NOMO-1 treated with DMSO at 0.1 percent for 48 hours (cell line): ENCODE measurements around the gene LGALS9.
"Not testable (repeated sequence)": the region's sequence is repeated elsewhere in the genome, so short reads cannot be mapped to it uniquely, and the experiment has no call there.

Experiments used
- DNase-seq: peaks from one replicate; lab custom pipeline; 2025; ENCODE audit not compliant: unreplicated experiment; lab: John Stamatoyannopoulos, UW

LGALS9 gene

DNA sequence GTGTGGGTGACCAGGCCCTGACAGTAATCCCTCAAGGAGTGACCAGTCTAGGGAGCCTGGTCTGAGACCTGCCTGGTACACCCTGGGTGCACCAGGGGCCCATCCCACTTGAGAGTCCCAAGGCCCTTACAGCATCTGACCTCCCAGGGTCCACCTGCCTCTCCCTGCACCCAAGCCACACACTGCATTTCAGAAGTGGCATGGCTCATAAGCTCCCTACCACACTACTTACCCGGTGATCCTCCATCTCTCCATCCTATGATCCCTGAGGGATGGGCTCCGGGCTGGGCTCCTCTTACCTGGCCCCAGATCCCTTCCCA lies 40.6 kb downstream of the LGALS9 start:
- no peak for DNase-seq

DNA sequence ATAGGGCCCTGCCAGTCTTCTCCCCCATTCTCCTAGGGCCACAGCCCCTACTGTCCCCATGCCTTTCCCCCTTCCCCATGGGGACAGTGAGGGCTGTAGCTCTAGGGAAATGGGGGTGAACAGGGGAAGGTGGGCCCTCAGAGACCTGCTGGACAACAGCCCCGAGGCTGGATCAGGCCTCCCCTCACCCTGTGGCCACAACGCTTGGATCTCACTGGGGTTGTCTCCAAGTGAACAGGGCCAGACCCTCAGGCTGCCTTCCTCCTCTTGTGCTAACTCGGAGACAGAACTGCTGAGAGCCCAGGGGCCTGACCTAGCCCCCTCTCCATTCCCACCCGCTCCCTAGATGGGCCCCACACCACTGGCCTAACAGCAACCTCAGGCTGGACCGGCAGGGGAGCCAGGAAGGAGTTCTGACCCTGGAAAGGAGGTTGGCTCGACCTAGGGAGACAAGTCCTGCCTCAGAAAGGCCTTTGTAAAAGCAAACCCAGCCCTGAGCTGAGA lies 41.0 kb downstream of the LGALS9 start:
- DNase-seq: not testable (repeated sequence)

DNA sequence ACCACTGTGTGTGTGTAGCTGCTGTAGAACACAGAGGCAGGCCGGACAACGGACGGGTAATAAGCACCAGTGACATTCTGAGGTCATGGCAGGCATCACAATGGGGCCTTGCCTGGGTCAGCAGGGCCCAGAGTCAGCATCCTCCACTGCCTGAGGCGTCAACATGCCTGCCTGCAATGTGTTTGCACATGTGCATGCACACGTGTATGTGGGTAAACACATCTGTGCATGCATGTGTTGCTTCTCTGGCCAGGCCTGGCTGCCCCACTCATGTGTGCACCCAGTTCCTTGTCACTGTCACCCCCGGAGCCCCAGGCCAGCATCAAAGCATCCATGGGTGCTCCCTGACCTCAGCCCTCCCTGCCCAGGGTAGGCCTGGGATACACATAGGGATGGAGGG lies 43.3 kb downstream of the LGALS9 start:
- DNase-seq: no peak

DNA sequence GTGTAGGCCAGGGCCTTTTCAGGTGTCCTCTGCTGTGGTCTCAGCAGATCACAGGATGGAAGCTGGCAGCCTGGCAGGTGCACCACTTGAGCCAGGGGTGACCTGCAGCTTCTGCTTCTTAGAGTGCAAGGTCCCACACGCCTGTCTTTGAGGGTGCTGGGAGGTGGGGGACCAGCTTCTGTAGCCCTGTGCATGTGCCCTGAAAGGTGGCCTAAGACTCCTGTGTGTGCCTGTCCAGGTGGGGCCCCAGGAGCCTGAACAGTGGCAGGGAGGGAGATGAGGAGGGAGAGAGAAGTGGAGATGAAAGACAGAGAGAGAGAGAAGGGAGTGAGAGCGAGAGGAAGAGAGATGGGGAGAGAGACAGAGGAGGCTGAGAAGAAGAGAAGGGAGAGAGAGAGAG lies 46.2 kb downstream of the LGALS9 start:
- DNase-seq: no peak

DNA sequence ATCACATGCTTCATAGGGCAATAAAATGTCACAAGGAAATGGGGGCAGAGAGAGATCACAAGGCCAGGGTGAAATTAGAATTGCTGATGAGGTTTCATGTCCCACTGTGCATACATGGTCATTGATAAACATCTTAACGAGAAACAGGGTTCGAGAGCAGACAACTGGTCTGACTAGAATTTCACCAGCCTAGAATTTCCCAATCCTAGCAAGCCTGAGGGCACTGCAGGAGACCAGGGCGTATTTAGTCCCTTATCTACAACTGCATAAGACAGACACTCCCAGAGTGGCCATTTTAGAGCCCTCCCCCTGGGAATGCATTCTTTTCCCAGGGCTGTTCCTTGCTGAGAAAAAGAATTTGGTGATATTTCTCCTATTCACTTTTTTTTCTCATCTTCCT lies 55.3 kb downstream of the LGALS9 start:
- DNase-seq: not testable (repeated sequence)

DNA sequence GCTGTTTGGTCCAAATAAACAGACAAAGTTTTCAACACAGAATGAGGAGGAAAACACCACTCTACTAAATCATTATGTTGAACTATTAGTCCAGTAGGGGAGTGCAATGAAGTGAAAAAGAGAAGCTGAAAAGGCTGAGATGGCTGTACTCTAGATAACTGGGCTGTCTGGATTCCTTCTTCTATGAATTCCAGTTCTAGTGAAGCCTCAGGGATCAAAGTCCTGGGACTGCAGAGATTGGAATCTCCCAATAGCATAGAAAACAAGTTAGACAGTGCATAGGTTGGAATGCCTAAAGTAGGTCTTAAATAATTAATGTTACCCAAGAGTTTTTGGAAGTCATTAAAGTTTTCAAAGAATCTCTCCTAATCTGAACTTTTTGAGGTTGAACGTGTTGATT lies 59.9 kb downstream of the LGALS9 start:
- no peak for DNase-seq

DNA sequence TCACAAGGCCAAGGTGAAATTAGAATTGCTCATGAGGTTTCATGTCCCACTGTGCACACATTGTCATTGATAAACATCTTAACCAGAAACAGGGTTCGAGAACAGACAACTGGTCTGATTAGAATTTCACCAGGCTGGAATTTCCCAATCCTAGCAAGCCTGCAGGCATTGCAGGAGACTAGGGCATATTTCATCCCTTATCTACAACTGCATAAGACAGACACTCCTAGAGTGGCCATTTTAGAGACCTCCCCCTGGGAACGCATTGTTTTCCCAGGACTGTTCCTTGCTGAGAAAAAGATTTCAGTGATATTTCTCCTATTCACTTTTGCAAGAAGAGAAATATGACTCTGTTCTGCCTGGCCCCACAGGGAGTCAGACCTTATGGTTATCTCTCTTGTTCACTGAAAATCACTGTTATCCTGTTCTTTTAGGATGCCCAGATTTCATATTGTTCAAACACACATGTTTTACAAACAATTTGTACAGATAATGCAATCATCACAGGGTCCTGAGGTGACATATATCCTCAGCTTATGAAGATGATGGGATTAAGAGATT lies 64.3 kb downstream of the LGALS9 start:
- not testable (repeated sequence) for DNase-seq
